Measurements from ENCODE around the gene POU5F2. TPM values are rescaled to one million over a fixed set of nuclear protein-coding genes. Genes with fewer than 3 reads are reported as not detected.

The POU5F2 gene
- total RNA-seq, 1 donor from 2014 or later = 2.9 TPM

GRCh38 chr5:93726595-93726994 is 14.8 kb downstream of the POU5F2 start:
- Mint-ChIP-seq H3K4me3 (no peak overlapping the region), H3K27ac (no peak overlapping the region), H3K4me1 (no peaks in the 10 kb centered on the region), H3K27me3 (no peaks in the 10 kb centered on the region), H3K36me3 (ENCODE audit: low read depth) (peaks cover 3% of the 10 kb centered on the region), H3K9me3 (no peaks in the 10 kb centered on the region)
- ATAC-seq (ENCODE audit: low read depth) = no peak
- ChIA-PET CTCF (no interaction called here), POLR2A (no interaction called here)
- DNase-seq = no peak
- intact Hi-C loops (cut with micrococcal nuclease) = no loop called here
- TF ChIP-seq CTCF (IDR thresholded peaks at IDR 0.05) = no peak

- POLR2A ChIA-PET = no interaction called here
- Mint-ChIP-seq H3K4me1 (no peaks in the 10 kb centered on the region), H3K4me3 (no peak overlapping the region), H3K36me3 (ENCODE audit: low read depth) (no peaks in the 10 kb centered on the region), H3K27me3 (no peaks in the 10 kb centered on the region), H3K27ac (no peak overlapping the region), H3K9me3 (no peaks in the 10 kb centered on the region)
- DNase-seq (no peak), ATAC-seq (ENCODE audit: low read depth) (no peak)
- CTCF ChIA-PET = no interaction called here
- no peak for TF ChIP-seq CTCF (IDR thresholded peaks at IDR 0.05)
- intact Hi-C loops (cut with micrococcal nuclease) = no loop called here
These were observed 16.6 kb downstream of the POU5F2 start for GRCh38 chr5:93724791-93725190.

- no peak for ATAC-seq (ENCODE audit: low read depth)
- POLR2A ChIA-PET = no interaction called here
These were observed 17.7 kb downstream of the POU5F2 start for GRCh38 chr5:93723681-93724080.

GRCh38 chr5:93723005-93723404 is 18.4 kb downstream of the POU5F2 start:
- Mint-ChIP-seq H3K9me3 (no peaks in the 10 kb centered on the region), H3K36me3 (ENCODE audit: low read depth) (peaks cover 4% of the 10 kb centered on the region), H3K4me1 (no peaks in the 10 kb centered on the region), H3K27ac (no peak overlapping the region), H3K4me3 (no peak overlapping the region), H3K27me3 (no peaks in the 10 kb centered on the region)
- POLR2A ChIA-PET = no interaction called here
- ATAC-seq (ENCODE audit: low read depth) = no peak
- CTCF ChIA-PET = no interaction called here
- no peak for TF ChIP-seq CTCF (IDR thresholded peaks at IDR 0.05)
- DNase-seq = no peak
- intact Hi-C loops (cut with micrococcal nuclease) = no loop called here

More at GRCh38 chr5:93723681-93724080, 17.7 kb downstream of the POU5F2 start:
- H3K27me3 Mint-ChIP-seq = no peaks in the 10 kb centered on the region
- DNase-seq = no peak
- TF ChIP-seq CTCF (IDR thresholded peaks at IDR 0.05) = no peak
- H3K4me3 Mint-ChIP-seq = no peak overlapping the region
- H3K27ac Mint-ChIP-seq = no peak overlapping the region
- H3K4me1 Mint-ChIP-seq = no peaks in the 10 kb centered on the region
- no peaks in the 10 kb centered on the region for H3K9me3 Mint-ChIP-seq
- CTCF ChIA-PET = no interaction called here
- H3K36me3 Mint-ChIP-seq (ENCODE audit: low read depth) = no peaks in the 10 kb centered on the region
- intact Hi-C loops (cut with micrococcal nuclease) = no loop called here

- DNase-seq (no peak), ATAC-seq (ENCODE audit: low read depth) (no peak)
- Mint-ChIP-seq H3K4me3 (no peak overlapping the region), H3K36me3 (ENCODE audit: low read depth) (peaks cover 4% of the 10 kb centered on the region), H3K4me1 (no peaks in the 10 kb centered on the region), H3K27ac (no peak overlapping the region), H3K27me3 (no peaks in the 10 kb centered on the region), H3K9me3 (no peaks in the 10 kb centered on the region)
- intact Hi-C loops (cut with micrococcal nuclease) = no loop called here
- ChIA-PET CTCF (no interaction called here), POLR2A (no interaction called here)
- TF ChIP-seq CTCF (IDR thresholded peaks at IDR 0.05) = no peak
These were observed 18.8 kb downstream of the POU5F2 start for GRCh38 chr5:93722588-93722987.

Data from activated B cell treated with CpG ODN at 0.5 μM for 24 hours (primary cell).